Keratinocyte (primary cell): Measurements from ENCODE around the gene CCDC185. TPM values are rescaled to one million over a fixed set of nuclear protein-coding genes. Genes with fewer than 3 reads are reported as not detected.

Experiments
- DNase-seq: peaks from one replicate; pipeline ENCODE4 v3.0.0-alpha.2; 2011; ENCODE audit warnings: low read depth, missing footprints, low spot score
- FAIRE-seq: peaks from 2 replicates; lab custom pipeline; 2011; peaks lifted over from hg19 to GRCh38; lab: Jason Lieb, UNC
- H2AFZ ChIP-seq: 2 replicates; pipeline ENCODE4 v1.6.0; 2012; ENCODE audit warnings: low read length, control low read depth, inconsistent platforms; ENCODE audit not compliant: control insufficient read depth
- H3K27ac ChIP-seq: 2 replicates; pipeline ENCODE4 v1.5.1; 2011; ENCODE audit warnings: low read length; ENCODE audit not compliant: control insufficient read depth, insufficient read depth
- H3K27me3 ChIP-seq: 3 replicates; pipeline ENCODE4 v1.6.0; 2011; ENCODE audit warnings: low read length; ENCODE audit not compliant: control insufficient read depth, insufficient read depth; ENCODE audit errors: extremely low read depth
- H3K36me3 ChIP-seq, 2 experiments: 2 replicates in 1 of 2; 3 replicates in 1 of 2; pipeline ENCODE4 v1.5.1; 2011; ENCODE audit warnings: low read length in 2 of 2, mild to moderate bottlenecking in 1 of 2; ENCODE audit not compliant: control insufficient read depth in 2 of 2, insufficient read depth in 2 of 2; ENCODE audit errors: extremely low read depth in 1 of 2
- H3K4me1 ChIP-seq: 3 replicates; pipeline ENCODE4 v1.5.1; 2011; ENCODE audit warnings: low read length; ENCODE audit not compliant: control insufficient read depth, insufficient read depth; ENCODE audit errors: extremely low read depth
- H3K4me2 ChIP-seq: 3 replicates; pipeline ENCODE4 v1.6.0; 2011; ENCODE audit warnings: low read depth, low read length; ENCODE audit not compliant: control insufficient read depth, insufficient read depth; ENCODE audit errors: extremely low read depth
- H3K4me3 ChIP-seq, 3 experiments: fragments of 200-600 bp in 1 of 3; sonication (generic) in 1 of 3; 2 replicates in 2 of 3; 3 replicates in 1 of 3; pipeline ENCODE4 v1.5.1; 2011 to 2016; ENCODE audit warnings: low read length in 3 of 3, mild to moderate bottlenecking in 3 of 3, control low read depth in 2 of 3, inconsistent platforms in 1 of 3, low read depth in 1 of 3, mixed read lengths in 1 of 3, mixed run types in 1 of 3, moderate library complexity in 1 of 3; ENCODE audit not compliant: control insufficient read depth in 2 of 3, insufficient read depth in 2 of 3; ENCODE audit errors: extremely low read depth in 1 of 3
- H3K79me2 ChIP-seq: 2 replicates; pipeline ENCODE4 v1.6.0; 2012; ENCODE audit warnings: low read length; ENCODE audit not compliant: control insufficient read depth, insufficient read depth
- H3K9ac ChIP-seq: 3 replicates; pipeline ENCODE4 v1.6.0; 2011; ENCODE audit warnings: low read length; ENCODE audit not compliant: control insufficient read depth, insufficient read depth; ENCODE audit errors: extremely low read depth
- H3K9me1 ChIP-seq: 3 replicates; pipeline ENCODE4 v1.6.0; 2011; ENCODE audit warnings: low read length; ENCODE audit not compliant: control insufficient read depth, insufficient read depth; ENCODE audit errors: extremely low read depth
- H3K9me3 ChIP-seq: 2 replicates; pipeline ENCODE4 v1.5.1; 2012; ENCODE audit warnings: low read depth, low read length; ENCODE audit not compliant: control insufficient read depth
- H4K20me1 ChIP-seq: 3 replicates; pipeline ENCODE4 v1.6.0; 2011; ENCODE audit warnings: low read length; ENCODE audit not compliant: control insufficient read depth, insufficient read depth; ENCODE audit errors: extremely low read depth
- CTCF ChIP-seq, 3 experiments: IDR thresholded peaks in 1 of 3; conservative IDR thresholded peaks in 1 of 3; optimal IDR thresholded peaks in 1 of 3; 2 replicates in 2 of 3; 3 replicates in 1 of 3; pipeline versions ENCODE3 to v1.5.1; 2011; ENCODE audit warnings: low read length in 3 of 3, mild to moderate bottlenecking in 3 of 3, moderate library complexity in 2 of 3, control low read depth in 1 of 3, inconsistent platforms in 1 of 3; ENCODE audit not compliant: insufficient read depth in 2 of 3; ENCODE audit errors: extremely low read depth in 1 of 3
- EZH2 ChIP-seq: IDR thresholded peaks from one replicate; pipeline ENCODE4 v1.6.1; 2012; ENCODE audit warnings: inconsistent platforms, mild to moderate bottlenecking, low read length, moderate library complexity
- dilution Hi-C: fragments of 300-500 bp; cut with MboI; formaldehyde crosslinking; loops from one replicate; pipeline ENCODE4 v1.7.0; 2020; ENCODE audit warnings: low sequenced_read_pairs; ENCODE audit not compliant: extremely low pct_ligation_motif_present
- polyA plus RNA-seq, 5 experiments: library from polyadenylated mRNA; depleted of rRNA in 3 of 5; stranded (reverse) in 3 of 5; stranded (forward) in 1 of 5; unstranded in 1 of 5; fragments of >200 nt; gene quantifications; 1 replicate in 1 of 5; 2 replicates in 3 of 5; 3 replicates in 1 of 5; pipeline versions ENCODE4 v1.2.1 to v1.2.3, GENCODE V29; 2011 to 2012; ENCODE audit warnings: missing spikeins in 2 of 5, low read depth in 1 of 5, low replicate concordance in 1 of 5

CCDC185 gene
- polyA plus RNA-seq, 1 donor (not counting 4 experiments of a cell fraction or from before 2014, with no cell fraction given) = not detected

- H3K9me1 ChIP-seq = no peaks in the 10 kb centered on the region
- H3K4me2 ChIP-seq = no peak overlapping the region
- TF ChIP-seq EZH2 (no peak), CTCF (optimal IDR thresholded peaks at IDR 0.05 in 1 of 3, IDR thresholded peaks at IDR 0.05 in 1 of 3, conservative IDR thresholded peaks at IDR 0.05 in 1 of 3; ENCODE audit: extremely low read depth in 1 of 3, insufficient read depth in 2 of 3, low read length in 3 of 3) (no peak)
- no peak overlapping the region for H3K4me3 ChIP-seq
- no peak for DNase-seq
- dilution Hi-C loops = no loop called here
- H3K9ac ChIP-seq = no peak overlapping the region
- no peaks in the 10 kb centered on the region for H3K9me3 ChIP-seq
- peaks cover 5% of the 10 kb centered on the region for H3K4me1 ChIP-seq
- no peak for FAIRE-seq
- H3K79me2 ChIP-seq = no peaks in the 10 kb centered on the region
- H4K20me1 ChIP-seq = no peaks in the 10 kb centered on the region
- no peaks in the 10 kb centered on the region for H3K27me3 ChIP-seq
- no peak overlapping the region for H3K27ac ChIP-seq
- no peaks in the 10 kb centered on the region for H3K36me3 ChIP-seq
- H2AFZ ChIP-seq = no peak overlapping the region
These were observed 42.8 kb upstream of the CCDC185 start for GRCh38 chr1:223350361-223350908.

- DNase-seq (no peak), FAIRE-seq (no peak)
- H3K4me3 ChIP-seq = no peak overlapping the region
- H3K79me2 ChIP-seq = no peaks in the 10 kb centered on the region
- H3K4me2 ChIP-seq = no peak overlapping the region
- no peak overlapping the region for H3K27ac ChIP-seq
- H3K9me1 ChIP-seq = no peaks in the 10 kb centered on the region
- H3K27me3 ChIP-seq = no peaks in the 10 kb centered on the region
- no peaks in the 10 kb centered on the region for H3K9me3 ChIP-seq
- dilution Hi-C loops = no loop called here
- TF ChIP-seq CTCF (optimal IDR thresholded peaks at IDR 0.05 in 1 of 3, IDR thresholded peaks at IDR 0.05 in 1 of 3, conservative IDR thresholded peaks at IDR 0.05 in 1 of 3; ENCODE audit: extremely low read depth in 1 of 3, insufficient read depth in 2 of 3, low read length in 3 of 3) (no peak), EZH2 (no peak)
- H3K36me3 ChIP-seq = no peaks in the 10 kb centered on the region
- no peaks in the 10 kb centered on the region for H4K20me1 ChIP-seq
- H3K4me1 ChIP-seq = peaks cover 14% of the 10 kb centered on the region
- H3K9ac ChIP-seq = no peak overlapping the region
- H2AFZ ChIP-seq = no peak overlapping the region
These were observed 40.3 kb upstream of the CCDC185 start for GRCh38 chr1:223352944-223353343.
